CD4-positive, alpha-beta T cell (primary cell): ENCODE measurements around the gene KCNAB2. TPM values are rescaled to one million over a fixed set of nuclear protein-coding genes. Genes with fewer than 3 reads are reported as not detected.
A peak's percentile ranks its signal among the peaks of the same experiment; 100 is the strongest.

ENCODE experiments used
- ATAC-seq: fragments of 200-7000 bp; cut with Tn5 transposase; one replicate; pipeline ENCODE4 v1.10.0; 2022; ENCODE audit warnings: mild to moderate bottlenecking; ENCODE audit not compliant: poor library complexity
- CTCF ChIA-PET: fragments of 350-600 bp; sonication (Branson Sonifier 250); formaldehyde crosslinking; loops from one replicate; lab custom pipeline; 2021; ENCODE audit warnings: antibody characterized with exemption, inconsistent platforms; lab: Charles Lee
- POLR2A ChIA-PET: fragments of 350-600 bp; sonication (Branson Sonifier 250); formaldehyde crosslinking; loops from one replicate; lab custom pipeline; 2021; ENCODE audit warnings: antibody characterized with exemption, inconsistent platforms; lab: Charles Lee
- DNase-seq, 14 experiments: peaks; one replicate each; pipeline ENCODE4 v3.0.0-alpha.2; 2013 to 2020; ENCODE audit warnings: mixed read lengths in 2 of 14
- H3K27ac ChIP-seq, 2 donors: one replicate each; pipeline versions ENCODE4 v1.5.1 to v1.7.0; 2013; ENCODE audit warnings: low read length in 2 of 2, low read depth in 1 of 2, mild to moderate bottlenecking in 1 of 2
- H3K27me3 ChIP-seq, 2 experiments: 1 replicate in 1 of 2; 2 replicates in 1 of 2; pipeline versions ENCODE4 v1.6.1 to v1.7.0; 2013; ENCODE audit warnings: low read length in 2 of 2, control low read depth in 1 of 2, mild to moderate bottlenecking in 1 of 2, moderate library complexity in 1 of 2; ENCODE audit not compliant: insufficient read depth in 2 of 2, control insufficient read depth in 1 of 2
- H3K36me3 ChIP-seq: one replicate; pipeline ENCODE4 v1.6.1; 2013; ENCODE audit warnings: low read length, control low read depth; ENCODE audit not compliant: insufficient read depth
- H3K4me1 ChIP-seq: one replicate; pipeline ENCODE4 v1.6.1; 2013; ENCODE audit warnings: low read length, control low read depth; ENCODE audit not compliant: insufficient read depth
- H3K4me3 ChIP-seq: one replicate; pipeline ENCODE4 v1.5.1; 2013; ENCODE audit warnings: mild to moderate bottlenecking, low read length, moderate library complexity
- H3K9me3 ChIP-seq, 2 experiments: 1 replicate in 1 of 2; 2 replicates in 1 of 2; pipeline versions ENCODE4 v1.6.1 to v1.7.0; 2013; ENCODE audit warnings: low read length in 2 of 2, mild to moderate bottlenecking in 2 of 2, control low read depth in 1 of 2, moderate library complexity in 1 of 2; ENCODE audit not compliant: control insufficient read depth in 1 of 2, insufficient read depth in 1 of 2
- H3K27ac Mint-ChIP-seq: one replicate; pipeline ENCODE4 v1.8.0; 2020; ENCODE audit warnings: mixed read lengths
- H3K27me3 Mint-ChIP-seq: one replicate; pipeline ENCODE4 v1.8.0; 2021; ENCODE audit warnings: mixed read lengths
- H3K36me3 Mint-ChIP-seq: one replicate; pipeline ENCODE4 v1.8.0; 2021; ENCODE audit warnings: low read depth, mixed read lengths
- H3K4me1 Mint-ChIP-seq: one replicate; pipeline ENCODE4 v1.8.0; 2021; ENCODE audit warnings: low read depth, mixed read lengths
- H3K4me3 Mint-ChIP-seq: one replicate; pipeline ENCODE4 v1.8.0; 2020; ENCODE audit warnings: mild to moderate bottlenecking, mixed read lengths
- H3K9me3 Mint-ChIP-seq: one replicate; pipeline ENCODE4 v1.8.0; 2020; ENCODE audit warnings: mixed read lengths
- CTCF ChIP-seq: fragments of 200-600 bp; IDR thresholded peaks from one replicate; pipeline ENCODE4 v1.8.0; 2022; ENCODE audit warnings: antibody characterized with exemption, mild to moderate bottlenecking
- intact Hi-C, 2 experiments: fragments of 100-400 bp; cut with DNase I in 1 of 2; cut with micrococcal nuclease in 1 of 2; formaldehyde crosslinking; loops; one replicate each; pipeline versions ENCODE4 v1.15.1 to v1.9.0; 2023 to 2025; cut with DNase I, micrococcal nuclease
- total RNA-seq, 174 experiments: library from RNA in 2 of 174; stranded (reverse) in 2 of 174; gene quantifications; one replicate each; pipeline ENCODE4 v1.2.3 and lab custom pipeline; 2021 to 2026

KCNAB2 gene
- total RNA-seq, 2 experiments from 2014 or later = 147 to 155 TPM

- H3K27me3 ChIP-seq = no peaks in the 10 kb centered on the region
- DNase-seq (no peak), ATAC-seq (no peak)
- CTCF ChIA-PET = no interaction called here
- Mint-ChIP-seq H3K27ac (no peak overlapping the region), H3K9me3 (no peaks in the 10 kb centered on the region), H3K4me3 (no peak overlapping the region), H3K4me1 (no peaks in the 10 kb centered on the region), H3K27me3 (no peaks in the 10 kb centered on the region), H3K36me3 (peaks cover 62% of the 10 kb centered on the region)
- H3K4me1 ChIP-seq = no peaks in the 10 kb centered on the region
- H3K4me3 ChIP-seq = no peak overlapping the region
- POLR2A ChIA-PET = no interaction called here
- no peak overlapping the region for H3K27ac ChIP-seq
- intact Hi-C loops = no loop called here
- TF ChIP-seq CTCF = no peak
- no peaks in the 10 kb centered on the region for H3K9me3 ChIP-seq
- peaks cover 91% of the 10 kb centered on the region for H3K36me3 ChIP-seq
Observed at GRCh38 chr1:6077919-6078318, 32.2 kb downstream of the KCNAB2 start.

GRCh38 chr1:6080469-6080868 is 34.8 kb downstream of the KCNAB2 start:
- CTCF ChIA-PET = no interaction called here
- H3K27me3 Mint-ChIP-seq = no peaks in the 10 kb centered on the region
- Histone ChIP-seq H3K4me1 (no peaks in the 10 kb centered on the region), H3K9me3 (no peaks in the 10 kb centered on the region), H3K4me3 (no peak overlapping the region), H3K36me3 (peaks cover 87% of the 10 kb centered on the region), H3K27ac (no peak overlapping the region), H3K27me3 (no peaks in the 10 kb centered on the region)
- H3K9me3 Mint-ChIP-seq = no peaks in the 10 kb centered on the region
- DNase-seq = peak in 1 of 14 experiments; percentile 11
- POLR2A ChIA-PET = no interaction called here
- H3K4me3 Mint-ChIP-seq = no peak overlapping the region
- H3K36me3 Mint-ChIP-seq = peaks cover 63% of the 10 kb centered on the region
- H3K4me1 Mint-ChIP-seq = no peaks in the 10 kb centered on the region
- no peak for ATAC-seq
- no peak overlapping the region for H3K27ac Mint-ChIP-seq
- no peak for TF ChIP-seq CTCF
- intact Hi-C loops = no loop called here

- H3K27ac ChIP-seq = no peak overlapping the region
Observed at GRCh38 chr1:6081901-6082300, 36.2 kb downstream of the KCNAB2 start.

More at GRCh38 chr1:6081901-6082300, 36.2 kb downstream of the KCNAB2 start:
- TF ChIP-seq CTCF = no peak
- H3K27me3 ChIP-seq = no peaks in the 10 kb centered on the region
- DNase-seq (no peak), ATAC-seq (no peak)
- ChIA-PET POLR2A (no interaction called here), CTCF (no interaction called here)
- no peak overlapping the region for H3K27ac Mint-ChIP-seq
- H3K36me3 ChIP-seq = peaks cover 79% of the 10 kb centered on the region
- H3K4me3 Mint-ChIP-seq = no peak overlapping the region
- H3K9me3 Mint-ChIP-seq = no peaks in the 10 kb centered on the region
- no peaks in the 10 kb centered on the region for H3K4me1 ChIP-seq
- no peaks in the 10 kb centered on the region for H3K9me3 ChIP-seq
- H3K27me3 Mint-ChIP-seq = no peaks in the 10 kb centered on the region
- peaks cover 55% of the 10 kb centered on the region for H3K36me3 Mint-ChIP-seq
- H3K4me1 Mint-ChIP-seq = no peaks in the 10 kb centered on the region
- intact Hi-C loops = no loop called here
- no peak overlapping the region for H3K4me3 ChIP-seq
